OCI-LY7 (cell line): ENCODE results near the gene RNF208. TPM values are rescaled to one million over a fixed set of nuclear protein-coding genes. Genes with fewer than 3 reads are reported as not detected.

Experiments
- BruUV-seq: library from RNA; stranded (reverse); fragments of 400-500 nt; replicated peaks from 2 replicates; lab custom pipeline; 2021; lab: Mats Ljungman, UMichigan
- CTCF ChIA-PET: fragments of 300-600 bp; sonication (Branson Sonifier 250); formaldehyde crosslinking; loops from one replicate; lab custom pipeline; 2022; ENCODE audit warnings: antibody characterized with exemption; ENCODE audit not compliant: unreplicated experiment; lab: Charles Lee
- POLR2A ChIA-PET: fragments of 300-600 bp; sonication (Branson Sonifier 250); formaldehyde crosslinking; loops from one replicate; lab custom pipeline; 2022; ENCODE audit warnings: antibody characterized with exemption; lab: Charles Lee
- DNase-seq: peaks from one replicate; pipeline ENCODE4 v3.0.0-alpha.2; 2015; ENCODE audit warnings: low spot score
- H2AFZ ChIP-seq: fragments of 200-600 bp; sonication (generic), shearing (Covaris generic); 2 replicates; pipeline ENCODE4 v1.6.1; 2014; ENCODE audit warnings: mild to moderate bottlenecking, antibody characterized with exemption, low read length, moderate library complexity
- H3K27ac ChIP-seq: fragments of 200-600 bp; sonication (generic); 2 replicates; pipeline ENCODE4 v1.5.1; 2014; ENCODE audit warnings: mixed run types, low read depth, mild to moderate bottlenecking, moderate library complexity, low read length, inconsistent platforms; ENCODE audit not compliant: poor library complexity, severe bottlenecking
- H3K36me3 ChIP-seq: fragments of 200-600 bp; sonication (generic); 2 replicates; pipeline ENCODE4 v1.6.1; 2014; ENCODE audit warnings: mild to moderate bottlenecking, antibody characterized with exemption, low read length, moderate library complexity, mixed read lengths; ENCODE audit not compliant: insufficient read depth
- H3K4me1 ChIP-seq: fragments of 200-600 bp; sonication (generic); 2 replicates; pipeline ENCODE4 v1.5.1; 2014; ENCODE audit warnings: mild to moderate bottlenecking, low read length; ENCODE audit not compliant: insufficient read depth, poor library complexity, severe bottlenecking
- H3K4me2 ChIP-seq: fragments of 200-600 bp; sonication (generic); 2 replicates; pipeline ENCODE4 v1.6.1; 2014; ENCODE audit warnings: mild to moderate bottlenecking, low read length
- H3K4me3 ChIP-seq: fragments of 200-600 bp; sonication (generic); 2 replicates; pipeline ENCODE4 v1.5.1; 2014; ENCODE audit warnings: mild to moderate bottlenecking, low read depth, low read length; ENCODE audit not compliant: poor library complexity, severe bottlenecking
- H3K79me2 ChIP-seq: fragments of 200-600 bp; sonication (generic); 2 replicates; pipeline ENCODE4 v1.6.1; 2016; ENCODE audit warnings: low read depth, mild to moderate bottlenecking, low read length, moderate library complexity, mixed read lengths; ENCODE audit not compliant: insufficient read depth
- H3K9me2 ChIP-seq: fragments of 200-600 bp; sonication (generic); 2 replicates; pipeline ENCODE4 v1.6.1; 2016; ENCODE audit warnings: mild to moderate bottlenecking, low read length, mixed read lengths; ENCODE audit not compliant: insufficient read depth
- H3K9me3 ChIP-seq: fragments of 200-600 bp; sonication (generic); 2 replicates; pipeline ENCODE4 v1.6.1; 2014; ENCODE audit warnings: mild to moderate bottlenecking, mixed run types, low read length, mixed read lengths
- H4K20me1 ChIP-seq: fragments of 200-600 bp; sonication (generic); 2 replicates; pipeline ENCODE4 v1.6.1; 2014; ENCODE audit warnings: mild to moderate bottlenecking, antibody characterized with exemption, low read length, moderate library complexity, mixed read lengths; ENCODE audit not compliant: insufficient read depth
- CTCF ChIP-seq: fragments of 200-600 bp; sonication (generic); conservative IDR thresholded peaks from 2 replicates; pipeline ENCODE4 v1.5.1; 2014; ENCODE audit warnings: mild to moderate bottlenecking, antibody characterized with exemption, low read length, moderate library complexity, mixed read lengths
- EZH2phosphoT487 ChIP-seq: fragments of 200-600 bp; sonication (generic); IDR thresholded peaks from 2 replicates; pipeline ENCODE4 v1.6.1; 2018; ENCODE audit warnings: low read depth, borderline replicate concordance, mild to moderate bottlenecking, mixed run types, antibody characterized with exemption, low read length, moderate library complexity, mixed read lengths
- intact Hi-C: fragments of 100-400 bp; cut with micrococcal nuclease; formaldehyde crosslinking; loops from one replicate; pipeline ENCODE4 v1.10.0; 2022; ENCODE audit not compliant: unreplicated experiment
- total RNA-seq, 2 experiments: library from RNA; depleted of rRNA in 1 of 2; stranded (reverse); fragments of >200 nt in 1 of 2; shearing (Covaris generic) in 1 of 2; gene quantifications; 2 replicates each; pipeline ENCODE4 v1.2.3, GENCODE V29; 2014 to 2022

The RNF208 gene
- total RNA-seq, 2 experiments from 2014 or later, result 0.47 to 5.5 TPM

GRCh38 chr9:137189297-137190295 lies 32.4 kb downstream of the RNF208 start:
- no peak for DNase-seq
- Histone ChIP-seq H2AFZ (no peak overlapping the region; the same call in 1 of the 2 replicates), H4K20me1 (peaks cover 6% of the 10 kb centered on the region; the same call in 1 of the 2 replicates), H3K9me2 (no peaks in the 10 kb centered on the region), H3K4me1 (peaks cover 27% of the 10 kb centered on the region), H3K36me3 (peaks cover 33% of the 10 kb centered on the region; the same call in 1 of the 2 replicates), H3K79me2 (peaks cover 32% of the 10 kb centered on the region), H3K9me3 (no peaks in the 10 kb centered on the region), H3K4me2 (peak overlapping the region; percentile 97), H3K27ac (peak overlapping the region; percentile 92), H3K4me3 (peak overlapping the region; percentile 94)
- TF ChIP-seq CTCF, result no peak
- TF ChIP-seq EZH2phosphoT487, result no peak
- ChIA-PET CTCF (interaction anchor here (0.8 to 1.3 kb wide), 2 partner anchors 60 to 97 kb away, joined by 3 to 5 read pairs; no protein-coding TSS in a partner anchor), POLR2A (interaction anchor here (0.8 to 3.2 kb wide), 8 partner anchors 12 to 75 kb away, joined by 3 to 16 read pairs (median 4); partner anchors contain the start of gene TPRN)
- intact Hi-C loops, result loop anchor here (2.0 to 5.0 kb wide), 3 partner anchors 33 to 72 kb away; partner anchors contain the start of gene RNF208
- BruUV-seq, result TSS peak; percentile 94

- no peaks in the 10 kb centered on the region for H3K9me2 ChIP-seq
- ChIA-PET POLR2A (interaction anchor here (0.8 to 3.2 kb wide), 8 partner anchors 12 to 74 kb away, joined by 3 to 16 read pairs (median 4); partner anchors contain the start of gene TPRN), CTCF (interaction anchor here (0.6 to 1.3 kb wide), 3 partner anchors 12 to 98 kb away, joined by 3 to 5 read pairs (median 3); no protein-coding TSS in a partner anchor)
- peaks cover 41% of the 10 kb centered on the region; the same call in 1 of the 2 replicates for H3K36me3 ChIP-seq
- peaks cover 32% of the 10 kb centered on the region for H3K79me2 ChIP-seq
- no peaks in the 10 kb centered on the region for H3K9me3 ChIP-seq
- peak within 1 kb of the TSS; percentile 94 for H3K4me3 ChIP-seq
- peaks cover 27% of the 10 kb centered on the region for H3K4me1 ChIP-seq
- H3K27ac ChIP-seq, result peak within 1 kb of the TSS; percentile 92
- TF ChIP-seq CTCF (peak; percentile 69), EZH2phosphoT487 (no peak)
- H2AFZ ChIP-seq, result peak within 1 kb of the TSS; percentile 53; the same call in 1 of the 2 replicates
- BruUV-seq, result no TSS peak
- H4K20me1 ChIP-seq, result peaks cover 6% of the 10 kb centered on the region; the same call in 1 of the 2 replicates
- DNase-seq, result peak; percentile 98
- intact Hi-C loops, result loop anchor here (2.0 to 5.0 kb wide), 3 partner anchors 34 to 71 kb away; partner anchors contain the start of gene RNF208
- peak within 1 kb of the TSS; percentile 97 for H3K4me2 ChIP-seq
Observed at GRCh38 chr9:137188490-137189296, 33.3 kb downstream of the RNF208 start, which contains the start of the genes ANAPC2 and SSNA1. ANAPC2 (minus strand) TSS chr9:137188560; CDS start chr9:137188532, 28 bp downstream. SSNA1 (plus strand) TSS chr9:137188676; CDS start chr9:137188727, 51 bp downstream.
